GM19438 (cell line): Measurements from ENCODE around the gene KRTAP10-10.
"Not testable (repeated sequence)": the region's sequence is repeated elsewhere in the genome, so short reads cannot be mapped to it uniquely, and the experiment has no call there.

Source experiments
- ATAC-seq: cut with Tn5 transposase; IDR thresholded peaks from one replicate; pipeline ENCODE4 v1.9.1; 2021; ENCODE audit warnings: low read depth; ENCODE audit not compliant: unreplicated experiment

Gene KRTAP10-10

DNA sequence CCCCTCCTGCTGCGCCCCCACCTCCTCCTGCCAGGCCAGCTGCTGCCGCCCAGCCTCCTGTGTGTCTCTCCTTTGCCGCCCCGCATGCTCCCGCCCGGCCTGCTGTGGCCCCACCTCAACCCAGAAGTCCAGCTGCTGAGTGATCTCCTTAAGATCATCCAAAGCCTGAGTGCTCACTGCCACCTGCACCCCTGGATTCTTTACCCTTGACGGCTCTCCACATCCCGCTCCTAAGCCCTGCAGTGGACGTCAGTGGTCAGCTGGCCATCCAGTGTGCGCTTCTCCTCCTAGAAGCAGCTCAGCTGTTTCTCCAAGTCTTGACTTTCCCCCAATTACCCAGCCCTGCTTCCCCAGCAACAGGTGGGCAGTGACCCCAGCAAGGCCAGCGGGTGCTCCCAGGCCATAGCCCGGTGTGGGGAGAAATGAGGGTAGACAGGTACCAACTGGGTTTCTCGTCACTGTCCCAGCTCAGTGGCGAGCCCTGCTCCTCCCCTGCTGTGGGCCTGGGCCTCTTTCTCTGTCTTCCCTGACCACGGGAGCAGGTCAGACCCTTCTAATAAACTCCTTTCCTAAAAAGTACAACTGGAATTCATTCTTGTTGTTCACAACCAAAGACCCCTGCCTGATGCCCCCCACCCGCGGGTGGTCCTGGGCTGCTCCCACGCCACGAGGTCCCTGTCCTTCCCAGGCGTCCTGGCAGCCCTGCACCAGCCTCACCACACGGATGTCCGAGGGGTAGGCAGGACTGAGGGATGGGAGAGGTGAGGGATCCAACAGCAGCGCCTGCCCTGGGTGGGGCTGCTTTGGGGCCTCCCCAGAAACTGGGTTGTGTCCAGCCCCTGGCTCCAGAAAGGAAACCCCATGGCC lies 35.3 kb upstream of the KRTAP10-10 start:
- ATAC-seq = no peak

DNA sequence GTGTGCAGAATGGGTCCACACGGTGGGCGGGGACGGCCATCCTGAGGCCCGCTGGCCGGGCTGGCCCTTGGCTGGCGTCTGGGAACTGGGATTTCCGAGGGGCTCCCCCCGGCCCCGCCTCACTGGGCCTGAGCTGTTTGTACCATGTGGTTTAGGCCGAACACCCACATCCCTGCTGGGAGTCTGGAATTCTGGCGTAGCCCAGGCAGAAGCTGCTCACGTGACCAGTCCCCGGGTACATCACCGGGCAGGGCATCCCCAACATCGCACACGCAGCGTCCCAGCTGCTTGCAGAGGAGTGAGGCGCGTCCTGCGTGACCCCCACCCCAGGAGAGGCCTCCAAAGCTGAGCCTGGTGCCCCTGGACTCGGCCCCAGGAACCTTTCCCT lies 34.7 kb upstream of the KRTAP10-10 start:
- ATAC-seq = no peak

DNA sequence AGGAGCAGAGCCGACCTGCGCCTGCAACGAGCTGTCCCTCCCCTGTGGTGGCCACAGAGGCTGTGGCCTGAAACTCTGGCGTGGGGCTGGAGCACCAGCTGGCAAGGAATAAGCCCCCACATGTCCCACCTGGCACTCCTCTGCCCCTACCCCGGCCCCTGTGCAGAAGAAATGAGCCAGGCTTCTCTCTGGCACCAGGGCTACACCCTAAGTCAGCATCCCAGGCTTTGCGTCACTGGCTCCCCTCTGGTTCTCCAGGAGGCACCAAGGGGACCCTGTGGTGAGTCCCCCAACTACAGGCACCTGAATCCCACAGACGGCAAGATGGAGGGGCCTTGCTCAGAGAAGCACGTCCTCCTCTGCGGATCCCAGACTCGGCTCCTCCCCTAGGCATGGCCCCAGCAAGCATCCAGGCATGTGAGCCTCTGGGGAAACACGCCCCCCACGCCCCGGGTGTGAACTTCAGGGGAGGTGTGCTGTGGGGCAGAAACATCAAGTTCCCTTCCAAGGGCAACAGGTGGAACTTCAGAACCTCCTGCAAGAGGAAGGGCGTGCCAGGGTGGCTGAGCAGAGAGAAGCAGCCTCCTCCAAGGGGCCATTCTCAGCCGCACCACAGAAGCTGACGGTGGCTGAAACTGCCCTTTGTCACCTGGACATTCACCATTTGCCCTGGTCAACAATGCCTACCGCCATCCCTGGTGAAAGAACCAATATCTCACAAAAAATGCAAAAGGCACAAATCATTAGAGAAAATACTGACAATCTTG lies 33.9 kb upstream of the KRTAP10-10 start:
- ATAC-seq = no peak

DNA sequence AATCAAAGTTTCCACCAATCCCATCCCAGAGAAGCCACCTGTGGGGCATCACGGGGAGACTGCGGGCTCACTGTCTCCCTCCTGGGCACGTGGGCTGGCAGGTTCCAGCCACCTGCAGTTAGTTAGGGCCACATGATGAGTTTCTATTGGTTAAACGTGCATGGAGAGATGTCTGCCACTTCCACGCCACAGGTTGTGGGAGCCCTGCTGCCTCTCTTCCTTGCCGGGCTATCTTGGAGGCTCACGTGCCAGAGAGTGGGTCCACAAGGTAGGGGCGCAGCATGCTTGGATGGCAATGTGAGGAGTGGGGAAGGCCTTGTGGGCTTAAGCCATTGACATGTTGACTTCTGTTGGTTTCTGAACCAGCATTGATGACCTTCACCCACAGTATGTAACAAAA lies 33.2 kb upstream of the KRTAP10-10 start:
- ATAC-seq = no peak

DNA sequence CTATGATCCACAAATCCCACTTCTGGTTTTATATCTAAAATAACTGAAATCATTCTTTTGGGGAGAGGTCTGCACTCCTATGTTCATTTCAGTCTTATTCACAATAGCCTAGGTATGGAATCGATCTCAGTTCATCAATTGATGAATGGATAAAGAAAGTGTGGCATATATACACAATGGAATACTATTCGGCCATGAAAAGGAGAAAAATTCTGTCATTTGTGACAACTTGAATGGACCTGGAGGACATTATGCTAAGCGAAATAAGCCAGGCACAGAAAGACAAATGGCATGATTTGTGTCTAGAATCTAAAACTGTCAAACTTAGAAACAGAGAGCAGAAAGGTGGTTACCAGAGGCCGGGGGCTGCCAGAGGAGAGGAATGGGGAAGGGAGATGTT lies 30.7 kb upstream of the KRTAP10-10 start:
- no peak for ATAC-seq

DNA sequence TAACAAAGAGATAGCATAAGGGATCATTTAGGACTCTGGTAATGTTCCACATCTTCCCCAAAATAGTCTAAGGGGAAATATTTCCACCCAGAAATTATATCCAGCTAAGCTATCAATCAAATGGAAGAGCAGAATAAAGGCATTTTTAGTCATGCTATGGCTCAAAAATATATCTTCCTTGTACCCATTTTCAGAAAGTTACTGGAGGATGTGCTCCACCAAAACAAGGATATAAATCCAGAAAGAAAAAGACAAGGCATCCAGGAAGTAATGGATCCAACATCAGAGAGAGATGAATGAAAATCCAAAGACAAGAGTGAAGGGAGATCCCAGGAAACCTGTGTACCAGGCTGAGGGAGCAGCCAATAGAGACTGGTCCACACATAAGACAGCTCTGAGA lies 28.0 kb upstream of the KRTAP10-10 start:
- no peak for ATAC-seq

DNA sequence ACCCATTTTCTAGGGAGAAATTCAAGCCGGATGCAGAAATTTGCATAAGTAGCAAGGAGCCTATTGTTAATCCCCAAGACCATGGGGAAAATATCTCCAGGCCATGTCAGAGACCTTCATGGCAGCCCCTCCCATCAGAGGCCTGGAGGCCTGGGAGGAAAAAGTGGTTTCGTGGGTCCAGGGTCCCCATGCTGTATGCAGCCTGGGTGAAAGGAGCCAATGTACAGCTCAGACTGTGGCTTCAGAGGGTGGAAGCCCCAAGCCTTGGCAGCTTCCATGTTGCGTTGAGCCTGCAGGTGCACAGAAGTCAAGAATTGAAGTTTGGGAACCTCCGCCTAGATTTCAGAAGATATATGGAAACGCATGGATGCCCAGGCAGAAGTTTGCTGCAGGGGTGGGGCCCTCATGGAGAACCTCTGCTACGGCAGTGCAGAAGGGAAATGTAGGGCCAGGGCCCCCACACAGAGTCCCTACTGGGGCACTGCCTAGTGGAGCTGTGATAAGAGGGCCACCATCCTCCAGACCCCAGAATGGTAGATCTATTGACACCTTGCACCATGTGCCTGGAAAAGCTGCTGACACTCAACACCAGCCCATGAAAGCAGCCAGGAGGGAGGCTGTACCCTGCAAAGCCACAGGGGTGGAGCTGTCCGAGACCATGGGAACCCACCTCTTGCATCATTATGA lies 26.9 kb upstream of the KRTAP10-10 start:
- ATAC-seq = not testable (repeated sequence)

DNA sequence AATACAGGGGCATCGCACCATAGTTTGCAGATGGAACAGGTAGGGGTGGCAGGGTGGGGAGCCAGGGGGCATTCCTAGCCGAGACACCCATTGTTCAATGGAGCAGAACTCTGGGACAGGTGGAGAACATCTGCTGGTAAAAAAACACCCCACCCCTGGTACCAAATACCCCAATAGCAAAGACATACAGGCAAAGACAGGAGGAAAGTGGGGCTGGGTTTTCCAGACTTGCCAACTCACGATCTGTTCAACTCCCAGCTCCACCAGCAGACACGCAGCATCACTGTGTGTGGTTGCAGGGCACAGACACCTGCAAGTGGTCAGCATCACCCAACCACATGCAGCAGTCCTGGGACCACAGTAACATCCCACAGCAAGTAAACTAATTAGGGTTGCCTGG lies 25.6 kb upstream of the KRTAP10-10 start:
- ATAC-seq = no peak

DNA sequence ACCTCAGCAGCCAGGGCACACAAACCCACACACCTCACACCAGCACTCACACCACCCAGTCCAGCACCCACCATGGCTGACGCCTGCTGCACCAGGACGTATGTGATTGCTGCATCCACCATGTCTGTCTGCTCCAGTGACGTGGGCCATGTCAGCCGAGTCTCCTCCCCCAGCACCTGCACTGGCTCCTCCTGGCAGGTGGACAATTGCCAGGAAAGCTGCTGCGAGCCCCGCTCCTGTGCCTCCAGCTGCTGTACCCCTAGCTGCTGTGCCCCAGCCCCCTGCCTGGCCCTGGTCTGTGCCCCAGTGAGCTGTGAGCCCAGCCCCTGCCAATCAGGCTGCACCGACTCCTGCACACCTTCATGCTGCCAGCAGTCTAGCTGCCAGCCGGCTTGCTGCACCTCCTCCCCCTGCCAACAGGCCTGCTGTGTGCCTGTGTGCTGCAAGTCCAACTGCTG lies 25.1 kb upstream of the KRTAP10-10 start, which contains the start of gene KRTAP10-8:
Gene KRTAP10-8 (plus strand): TSS at position 51 of the 458 bp plus-strand sequence. CDS start 22 bp downstream, at position 73.
- no peak for ATAC-seq

DNA sequence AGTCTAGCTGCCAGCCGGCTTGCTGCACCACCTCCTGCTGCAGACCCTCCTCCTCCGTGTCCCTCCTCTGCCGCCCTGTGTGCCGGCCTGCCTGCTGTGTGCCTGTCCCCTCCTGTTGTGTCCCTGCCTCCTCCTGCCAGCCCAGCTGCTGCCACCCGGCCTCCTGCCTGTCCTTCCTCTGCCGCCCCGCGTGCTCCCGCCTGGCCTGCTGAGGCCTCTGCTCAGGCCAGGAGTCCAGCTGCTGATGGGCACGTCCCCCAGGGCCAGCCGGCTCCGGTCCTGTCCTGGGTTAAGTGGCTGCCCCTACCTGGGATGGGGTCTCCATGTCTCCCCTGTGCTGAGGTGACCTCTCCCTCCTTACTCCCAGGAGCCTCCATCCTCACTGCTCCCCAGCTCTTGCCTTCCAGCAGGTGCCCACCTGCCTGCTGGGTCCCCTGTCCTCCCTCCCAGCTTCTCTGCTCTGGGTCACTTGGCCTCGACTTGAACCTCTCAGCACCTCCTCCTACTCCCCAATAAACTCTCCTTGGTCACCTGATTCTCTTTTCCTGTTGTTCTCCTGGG lies 24.4 kb upstream of the KRTAP10-10 start:
- no peak for ATAC-seq

DNA sequence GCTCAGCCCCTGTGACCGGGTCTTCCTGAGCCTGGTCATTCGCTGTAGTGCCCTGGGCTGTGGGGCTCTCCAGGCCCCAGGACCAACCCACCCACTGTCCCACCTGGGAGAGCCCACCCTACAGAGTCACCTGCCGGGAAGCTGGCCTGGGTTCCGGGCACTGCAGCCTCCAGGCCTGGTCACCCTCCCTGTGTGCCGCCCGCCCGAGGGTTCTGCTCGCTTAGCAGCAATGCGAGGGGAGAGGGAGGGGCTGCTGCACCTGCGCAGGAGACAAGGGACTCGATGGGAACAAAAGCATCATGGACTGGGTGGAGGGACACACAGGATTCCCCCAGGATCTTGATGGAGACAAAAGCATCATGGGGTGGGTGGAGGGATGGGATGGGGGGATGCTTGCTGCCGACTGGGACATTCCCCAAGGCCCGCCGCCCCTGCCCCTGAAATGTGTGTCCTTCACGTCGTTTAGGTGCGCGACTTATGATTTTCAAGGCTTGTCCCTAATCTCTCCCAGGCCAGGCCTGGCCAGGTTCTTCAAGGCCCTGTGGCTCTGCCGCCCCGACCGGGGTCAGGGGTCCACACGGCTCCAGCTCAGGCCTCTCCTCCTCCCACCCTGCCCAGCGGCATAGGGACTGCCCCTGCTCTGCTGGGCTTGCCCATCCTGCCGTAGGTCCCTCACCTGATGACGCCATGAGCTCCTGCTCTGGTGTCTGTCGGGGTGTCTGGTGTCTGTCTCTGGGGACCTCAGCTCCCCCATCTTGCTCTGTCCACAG lies 23.6 kb upstream of the KRTAP10-10 start:
- no peak for ATAC-seq

DNA sequence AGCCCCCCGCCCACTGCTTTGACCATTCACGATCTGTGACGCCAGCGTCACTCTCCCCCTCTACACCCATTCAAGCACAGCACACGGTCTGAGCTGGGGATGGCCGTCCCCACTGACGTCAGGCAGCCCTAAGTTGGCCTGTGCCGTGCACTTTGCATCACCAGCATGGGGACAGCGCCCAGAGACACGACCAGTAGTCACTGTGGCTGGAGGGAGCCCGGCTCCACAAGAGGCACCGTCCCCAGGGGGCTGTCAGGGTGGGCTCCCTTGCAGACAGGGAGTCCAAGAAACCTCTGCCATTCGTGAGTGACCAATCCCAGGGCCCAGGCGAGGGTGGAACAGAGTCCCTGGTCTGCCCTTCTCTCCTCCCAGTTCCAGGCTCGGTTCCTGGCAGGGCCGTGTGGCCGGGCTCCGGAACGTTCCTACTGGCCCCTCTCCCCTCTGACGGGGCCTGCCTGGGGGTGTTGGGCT lies 23.0 kb upstream of the KRTAP10-10 start:
- no peak for ATAC-seq

DNA sequence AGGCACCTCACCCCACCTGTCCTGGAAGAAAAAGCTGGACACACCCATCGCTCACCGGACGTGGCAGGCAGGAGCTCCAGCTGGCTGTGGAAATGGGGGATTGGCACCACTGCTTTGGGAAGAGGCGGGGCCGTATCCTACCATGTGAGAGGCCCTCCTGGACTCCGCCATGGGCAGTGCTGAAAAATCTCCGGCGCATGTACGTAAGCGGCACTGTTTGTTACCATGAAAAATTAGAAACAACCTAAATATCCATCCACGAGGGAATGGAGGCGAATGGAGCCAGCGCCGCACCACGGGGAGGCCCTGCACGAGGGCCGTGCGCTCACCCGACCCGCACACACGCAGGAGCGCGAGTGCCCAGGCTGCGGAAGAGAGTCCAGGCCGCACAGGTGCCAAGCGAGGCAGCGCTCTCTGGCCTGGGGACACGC lies 22.2 kb upstream of the KRTAP10-10 start:
- no peak for ATAC-seq

DNA sequence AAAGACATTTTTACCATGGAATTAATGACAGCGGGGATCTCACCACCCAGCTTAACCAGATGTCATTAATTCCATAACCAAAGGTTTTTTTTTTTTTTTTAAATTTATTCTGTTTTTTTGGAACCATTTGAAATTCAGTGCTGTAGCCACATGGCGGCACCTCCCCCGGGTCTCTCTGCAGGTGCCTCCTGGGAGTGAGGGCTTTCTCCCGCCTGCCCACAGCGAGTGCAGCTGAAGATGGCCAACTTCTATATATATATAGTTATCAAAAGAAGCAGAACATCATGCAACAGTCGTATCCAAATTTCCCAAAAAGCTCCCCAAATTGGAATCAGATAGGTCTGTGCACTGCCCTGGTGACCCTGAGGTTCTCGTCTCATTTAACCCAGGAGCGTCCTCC lies 21.7 kb upstream of the KRTAP10-10 start:
- no peak for ATAC-seq

DNA sequence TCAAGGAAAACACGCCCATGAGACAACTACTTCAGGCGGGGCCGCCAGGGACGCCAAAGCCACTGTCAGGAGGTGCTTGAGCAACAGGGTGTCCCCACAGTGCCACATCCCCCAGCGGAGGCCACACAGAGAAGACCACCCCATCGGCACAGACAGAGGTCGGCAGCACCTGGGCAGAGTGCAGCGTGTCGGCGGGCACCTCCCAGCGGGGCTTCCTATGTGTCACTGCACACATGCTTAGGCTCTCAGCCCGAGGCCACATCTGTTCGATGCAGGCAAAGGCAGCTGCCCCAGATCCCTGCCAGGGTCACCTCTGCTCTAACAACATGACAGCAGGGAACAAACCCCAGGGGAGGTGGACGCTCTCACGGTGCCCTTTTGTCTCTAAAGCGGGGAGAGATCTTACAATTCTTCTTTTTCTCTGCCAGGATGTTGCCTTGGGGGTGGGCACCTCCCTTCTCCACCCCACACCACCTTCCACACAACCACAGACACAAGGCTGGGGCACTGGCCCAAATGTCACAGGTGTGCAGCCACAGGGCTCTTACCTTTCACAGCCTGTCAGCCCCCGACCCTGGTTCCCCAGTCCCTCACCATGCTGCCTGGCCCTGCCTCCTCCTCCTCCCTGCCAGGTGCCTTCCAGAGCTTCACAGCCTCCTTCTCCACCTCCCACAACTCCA lies 21.1 kb upstream of the KRTAP10-10 start:
- no peak for ATAC-seq

DNA sequence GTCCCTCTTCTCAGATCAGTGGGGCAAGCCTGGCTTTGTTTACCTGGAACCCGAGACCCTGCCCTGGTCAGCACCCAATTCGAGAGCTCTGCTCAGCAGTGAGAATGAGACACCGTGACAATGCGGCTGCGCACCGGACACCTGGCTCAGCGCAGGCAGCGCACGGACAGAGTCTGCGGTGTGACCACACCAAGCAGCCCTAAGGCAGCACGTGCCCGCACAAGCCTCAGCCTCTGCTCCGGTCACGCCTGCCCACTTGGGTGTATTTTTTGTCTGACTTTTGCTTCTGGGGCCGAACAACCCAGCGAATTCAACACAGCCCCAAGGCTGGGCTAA lies 20.6 kb upstream of the KRTAP10-10 start:
- no peak for ATAC-seq

DNA sequence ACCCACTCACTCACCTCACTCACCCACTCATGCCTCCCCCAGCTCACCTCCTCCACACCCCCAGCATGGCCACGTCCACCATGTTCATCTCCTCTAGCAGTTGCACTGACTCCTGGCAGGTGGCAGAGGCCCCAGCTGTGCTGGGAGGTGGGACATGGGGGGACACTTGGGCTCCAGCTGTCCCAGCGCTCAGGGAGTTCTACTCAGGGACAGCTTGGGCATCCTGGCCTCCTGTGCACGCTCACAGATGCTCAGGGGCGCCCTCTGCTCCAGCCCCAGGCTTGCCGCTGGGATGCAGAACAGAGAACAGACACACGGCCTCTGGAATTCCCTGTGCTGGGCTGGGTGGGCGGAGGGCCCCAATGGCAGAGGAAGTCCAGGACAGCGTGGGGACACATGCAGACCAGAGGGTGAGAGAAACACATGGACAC lies 20.1 kb upstream of the KRTAP10-10 start:
- no peak for ATAC-seq

DNA sequence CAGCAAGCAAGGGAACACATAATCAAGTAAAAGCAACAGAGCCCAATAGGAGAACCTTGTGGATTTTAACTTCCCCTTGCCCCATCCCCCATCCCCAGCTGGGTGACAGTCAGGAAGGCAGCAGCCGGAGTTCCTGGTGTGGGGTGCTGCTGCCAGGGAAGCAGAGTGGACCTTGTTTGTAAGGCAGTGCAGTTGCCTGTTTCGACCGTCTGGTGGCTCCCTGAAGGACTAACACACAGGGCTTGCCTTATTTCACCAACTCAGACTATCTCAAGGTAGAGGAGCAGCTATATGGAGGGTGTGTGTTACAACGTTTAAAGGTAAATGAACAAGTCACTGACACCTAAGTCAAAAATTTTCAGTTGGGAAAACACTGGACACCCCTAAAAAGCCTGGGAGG lies 18.7 kb upstream of the KRTAP10-10 start:
- no peak for ATAC-seq

DNA sequence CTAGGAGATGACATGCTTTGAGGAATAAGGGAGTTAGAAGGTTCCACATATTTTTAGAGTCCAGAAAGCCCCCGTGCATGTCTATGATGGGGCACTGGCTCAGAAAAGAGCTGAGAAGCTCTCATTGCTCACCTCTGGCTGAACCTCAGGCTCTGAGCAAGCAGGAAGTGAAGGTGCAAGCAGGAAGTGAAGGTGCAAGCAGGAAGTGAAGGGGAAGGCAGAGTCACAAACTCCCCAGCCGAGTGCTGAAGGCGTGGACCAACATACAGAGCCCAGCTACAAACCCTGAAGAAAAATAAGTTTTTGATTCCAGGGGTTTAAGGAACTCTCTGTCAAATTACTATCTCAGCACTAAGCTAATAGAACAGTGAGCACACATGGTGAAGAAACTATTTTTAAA lies 18.2 kb upstream of the KRTAP10-10 start:
- ATAC-seq = no peak
